A673 (cell line): Measurements from ENCODE around the gene SARS2. TPM values are rescaled to one million over a fixed set of nuclear protein-coding genes. Genes with fewer than 3 reads are reported as not detected.

ENCODE experiments used
- BruUV-seq: library from RNA; stranded (reverse); fragments of 400-500 nt; replicated peaks from 2 replicates; lab custom pipeline; 2021; lab: Mats Ljungman, UMichigan
- CTCF ChIA-PET: fragments of 300-600 bp; sonication (Branson Sonifier 250); formaldehyde crosslinking; loops from one replicate; lab custom pipeline; 2022; ENCODE audit warnings: antibody characterized with exemption; lab: Charles Lee
- POLR2A ChIA-PET: fragments of 300-600 bp; sonication (Branson Sonifier 250); formaldehyde crosslinking; loops from one replicate; lab custom pipeline; 2022; ENCODE audit warnings: antibody characterized with exemption; ENCODE audit not compliant: low non-redundant PET; lab: Charles Lee
- DNase-seq: peaks from one replicate; pipeline ENCODE4 v3.0.0-alpha.2; 2015; ENCODE audit warnings: low spot score
- H3K27ac ChIP-seq: fragments of 200-600 bp; sonication (generic); 2 replicates; pipeline ENCODE4 v1.5.1; 2016; ENCODE audit warnings: mixed run types, low read depth, mild to moderate bottlenecking, mixed read lengths, antibody characterized with exemption, low read length; ENCODE audit not compliant: poor library complexity, severe bottlenecking
- H3K27me3 ChIP-seq: fragments of 200-600 bp; sonication (generic); replicated peaks from 2 replicates; pipeline ENCODE4 v1.6.1; 2017; ENCODE audit warnings: mixed run types, low read depth, mild to moderate bottlenecking, mixed read lengths, antibody characterized with exemption, low read length; ENCODE audit not compliant: insufficient read depth, poor library complexity
- H3K36me3 ChIP-seq: fragments of 200-600 bp; sonication (generic); 2 replicates; pipeline ENCODE4 v1.6.1; 2016; ENCODE audit warnings: mixed run types, mild to moderate bottlenecking, mixed read lengths, antibody characterized with exemption, low read length; ENCODE audit not compliant: insufficient read depth, poor library complexity, severe bottlenecking
- H3K4me1 ChIP-seq: fragments of 200-600 bp; sonication (generic); 2 replicates; pipeline ENCODE4 v1.6.1; 2017; ENCODE audit warnings: mixed run types, mild to moderate bottlenecking, mixed read lengths, antibody characterized with exemption, low read length; ENCODE audit not compliant: insufficient read depth, poor library complexity, severe bottlenecking
- H3K4me3 ChIP-seq: fragments of 200-600 bp; sonication (generic); 2 replicates; pipeline ENCODE4 v1.5.1; 2016; ENCODE audit warnings: low read depth, mixed run types, mild to moderate bottlenecking, mixed read lengths, low read length; ENCODE audit not compliant: poor library complexity, severe bottlenecking
- H3K9me3 ChIP-seq: fragments of 200-600 bp; sonication (generic); 2 replicates; pipeline ENCODE4 v1.6.1; 2016; ENCODE audit warnings: mixed run types, low read depth, mild to moderate bottlenecking, mixed read lengths, antibody characterized with exemption, low read length; ENCODE audit not compliant: poor library complexity, severe bottlenecking
- CTCF ChIP-seq: fragments of 300-800, 200-600 bp; sonication (generic); conservative IDR thresholded peaks from 2 replicates; pipeline ENCODE4 v1.5.1; 2017; ENCODE audit warnings: low read depth, mild to moderate bottlenecking, antibody characterized with exemption, low read length, moderate library complexity, mixed read lengths
- EZH2 ChIP-seq: fragments of 200-600 bp; sonication (generic); IDR thresholded peaks from 2 replicates; pipeline ENCODE4 v1.6.1; 2017; ENCODE audit warnings: borderline replicate concordance, low read depth, mild to moderate bottlenecking, mixed read lengths, antibody characterized with exemption, low read length; ENCODE audit not compliant: poor library complexity, severe bottlenecking
- intact Hi-C: fragments of 100-400 bp; cut with micrococcal nuclease; formaldehyde crosslinking; loops from one replicate; pipeline ENCODE4 v1.10.0; 2022; ENCODE audit not compliant: unreplicated experiment
- total RNA-seq: library from RNA; stranded (reverse); gene quantifications from 2 replicates; pipeline ENCODE4 v1.2.3, GENCODE V29; 2021

Gene SARS2
- total RNA-seq, 1 experiment from 2014 or later: 58.6 TPM

GRCh38 chr19:38945562-38946228 lies 15.1 kb upstream of the SARS2 start:
- intact Hi-C loops: no loop called here
- CTCF ChIA-PET: no interaction called here
- Histone ChIP-seq H3K36me3 (peaks cover 9% of the 10 kb centered on the region), H3K27ac (no peak overlapping the region), H3K4me1 (peaks cover 6% of the 10 kb centered on the region), H3K4me3 (no peak overlapping the region), H3K9me3 (no peaks in the 10 kb centered on the region), H3K27me3 (no peaks in the 10 kb centered on the region)
- POLR2A ChIA-PET: no interaction called here
- no TSS peak for BruUV-seq
- no peak for DNase-seq
- no peak for TF ChIP-seq EZH2
- TF ChIP-seq CTCF: no peak

GRCh38 chr19:38944981-38945506 lies 14.5 kb upstream of the SARS2 start:
- Histone ChIP-seq H3K9me3 (no peaks in the 10 kb centered on the region), H3K4me3 (no peak overlapping the region), H3K27ac (no peak overlapping the region), H3K36me3 (peaks cover 9% of the 10 kb centered on the region), H3K4me1 (peaks cover 5% of the 10 kb centered on the region), H3K27me3 (no peaks in the 10 kb centered on the region)
- intact Hi-C loops: no loop called here
- ChIA-PET POLR2A (no interaction called here), CTCF (no interaction called here)
- TF ChIP-seq CTCF (no peak), EZH2 (no peak)
- DNase-seq: no peak
- no TSS peak for BruUV-seq

- ChIA-PET POLR2A (no interaction called here), CTCF (no interaction called here)
- Histone ChIP-seq H3K4me3 (no peak overlapping the region), H3K27ac (no peak overlapping the region), H3K27me3 (no peaks in the 10 kb centered on the region), H3K9me3 (no peaks in the 10 kb centered on the region), H3K4me1 (peaks cover 11% of the 10 kb centered on the region), H3K36me3 (peaks cover 9% of the 10 kb centered on the region)
- no peak for DNase-seq
- TF ChIP-seq EZH2 (no peak), CTCF (no peak)
- intact Hi-C loops: no loop called here
- BruUV-seq: no TSS peak
These were observed 12.1 kb upstream of the SARS2 start for GRCh38 chr19:38942471-38943181.
